Panc1 (cell line): Measurements from ENCODE around the gene SLC44A1. TPM values are rescaled to one million over a fixed set of nuclear protein-coding genes. Genes with fewer than 3 reads are reported as not detected.

Experiments
- ATAC-seq: fragments of 200-7000 bp; cut with Tn5 transposase; 2 replicates; pipeline ENCODE4 v1.9.1; 2020; ENCODE audit warnings: mild to moderate bottlenecking, moderate library complexity
- BruUV-seq: library from RNA; stranded (reverse); fragments of 400-500 nt; replicated peaks from 2 replicates; lab custom pipeline; 2021; lab: Mats Ljungman, UMichigan
- CTCF ChIA-PET: fragments of 300-600 bp; sonication (Branson Sonifier 250); formaldehyde crosslinking; loops from one replicate; lab custom pipeline; 2022; ENCODE audit warnings: antibody characterized with exemption; lab: Charles Lee
- POLR2A ChIA-PET: fragments of 300-600 bp; sonication (Branson Sonifier 250); formaldehyde crosslinking; loops from one replicate; lab custom pipeline; 2022; ENCODE audit warnings: antibody characterized with exemption; lab: Charles Lee
- DNase-seq: peaks from one replicate; pipeline ENCODE4 v3.0.0-alpha.2; 2010; ENCODE audit warnings: low read depth, low spot score
- H3K27ac ChIP-seq: 2 replicates; pipeline ENCODE4 v1.5.1; 2011; ENCODE audit warnings: mild to moderate bottlenecking, low read length, inconsistent platforms
- H3K27me3 ChIP-seq: fragments of 200-500 bp; sonication (Bioruptor generic); 2 replicates; pipeline ENCODE4 v1.6.0; 2014; ENCODE audit warnings: low read length, inconsistent platforms; ENCODE audit not compliant: control insufficient read depth, insufficient read depth
- H3K36me3 ChIP-seq: fragments of 200-500 bp; sonication (Bioruptor generic); 2 replicates; pipeline ENCODE4 v1.5.1; 2014; ENCODE audit warnings: inconsistent platforms, mild to moderate bottlenecking, low read length, moderate library complexity; ENCODE audit not compliant: control insufficient read depth, insufficient read depth
- H3K4me1 ChIP-seq: 2 replicates; pipeline ENCODE4 v1.5.1; 2011; ENCODE audit warnings: inconsistent platforms, mild to moderate bottlenecking, low read length, moderate library complexity; ENCODE audit not compliant: control insufficient read depth, insufficient read depth
- H3K4me3 ChIP-seq, 2 experiments: 2 replicates each; pipeline ENCODE4 v1.5.1; 2011 to 2012; ENCODE audit warnings: low read depth in 2 of 2, low read length in 2 of 2, mild to moderate bottlenecking in 2 of 2, inconsistent platforms in 1 of 2, moderate library complexity in 1 of 2
- H3K9me3 ChIP-seq: fragments of 200-500 bp; sonication (Bioruptor generic); 2 replicates; pipeline ENCODE4 v1.5.1; 2014; ENCODE audit warnings: low read depth, mild to moderate bottlenecking, inconsistent platforms, low read length, moderate library complexity; ENCODE audit not compliant: control insufficient read depth, insufficient read depth
- CTCF ChIP-seq: fragments of 450-650 bp; IDR thresholded peaks from 2 replicates; pipeline ENCODE4 v1.5.1; 2017; ENCODE audit warnings: mild to moderate bottlenecking
- POLR2AphosphoS5 ChIP-seq: IDR thresholded peaks from 2 replicates; pipeline ENCODE4 v1.6.1; 2012; ENCODE audit warnings: mild to moderate bottlenecking, low read depth, low read length, moderate library complexity
- REST ChIP-seq, 2 experiments: IDR thresholded peaks; 2 replicates each; pipeline ENCODE4 v1.6.1; 2011 to 2012; ENCODE audit warnings: low read depth in 2 of 2, control low read depth in 1 of 2, low read length in 1 of 2, mild to moderate bottlenecking in 1 of 2, moderate library complexity in 1 of 2; ENCODE audit not compliant: insufficient read depth in 1 of 2
- SIN3A ChIP-seq: IDR thresholded peaks from 2 replicates; pipeline ENCODE4 v1.6.1; 2012; ENCODE audit warnings: low read depth, mild to moderate bottlenecking, low read length, moderate library complexity, borderline replicate concordance; ENCODE audit not compliant: insufficient read depth
- TCF7L2 ChIP-seq: IDR thresholded peaks from 2 replicates; pipeline ENCODE4 v1.6.1; 2011; ENCODE audit warnings: mild to moderate bottlenecking, low read depth, low read length, inconsistent platforms
- in situ Hi-C: cut with HindIII; loops from 2 replicates; pipeline ENCODE4 v1.10.0; 2016; ENCODE audit warnings: low sequenced_read_pairs, low pct_unique_long_range_greater_than_20kb
- intact Hi-C: fragments of 100-400 bp; cut with micrococcal nuclease; formaldehyde crosslinking; loops from one replicate; pipeline ENCODE4 v1.10.0; 2022; ENCODE audit not compliant: unreplicated experiment
- total RNA-seq: library from RNA; stranded (reverse); gene quantifications from one replicate; pipeline ENCODE4 v1.2.1, GENCODE V29; 2021; ENCODE audit not compliant: unreplicated experiment

SLC44A1 gene
- total RNA-seq, 1 experiment from 2014 or later, result 8.7 TPM

- CTCF ChIA-PET, result no interaction called here
Measured at GRCh38 chr9:105282870-105283621, 38.6 kb downstream of the SLC44A1 start.

GRCh38 chr9:105283795-105284194, 39.3 kb downstream of the SLC44A1 start:
- DNase-seq (no peak), ATAC-seq (no peak)
- Histone ChIP-seq H3K36me3 (no peaks in the 10 kb centered on the region), H3K4me1 (no peaks in the 10 kb centered on the region), H3K4me3 (no peak overlapping the region), H3K27ac (no peak overlapping the region), H3K9me3 (no peaks in the 10 kb centered on the region), H3K27me3 (no peaks in the 10 kb centered on the region)
- intact Hi-C loops (no loop called here), in situ Hi-C loops (no loop called here)
- ChIA-PET POLR2A (no interaction called here), CTCF (no interaction called here)
- TF ChIP-seq POLR2AphosphoS5 (no peak), CTCF (no peak), SIN3A (no peak), TCF7L2 (no peak), REST (IDR thresholded peaks at IDR 0.05; ENCODE audit: insufficient read depth in 1 of 2, low read depth in 2 of 2, low read length in 1 of 2) (no peak)
- BruUV-seq, result no TSS peak

More at GRCh38 chr9:105282870-105283621, 38.6 kb downstream of the SLC44A1 start:
- Histone ChIP-seq H3K27ac (no peak overlapping the region), H3K9me3 (no peaks in the 10 kb centered on the region), H3K4me1 (no peaks in the 10 kb centered on the region), H3K27me3 (no peaks in the 10 kb centered on the region), H3K36me3 (no peaks in the 10 kb centered on the region), H3K4me3 (no peak overlapping the region)
- in situ Hi-C loops (no loop called here), intact Hi-C loops (no loop called here)
- POLR2A ChIA-PET, result no interaction called here
- no TSS peak for BruUV-seq
- no peak for TF ChIP-seq POLR2AphosphoS5
- TF ChIP-seq SIN3A, result no peak
- no peak for TF ChIP-seq REST (IDR thresholded peaks at IDR 0.05; ENCODE audit: insufficient read depth in 1 of 2, low read depth in 2 of 2, low read length in 1 of 2)
- TF ChIP-seq TCF7L2, result no peak
- no peak for TF ChIP-seq CTCF
- ATAC-seq, result no peak
- no peak for DNase-seq
